Parathyroid adenoma (tissue), 2 donors: Measurements from ENCODE around the gene SLC1A3.

Experiments
- H2AFZ ChIP-seq: fragments of 300-600 bp; sonication (generic); one replicate; pipeline ENCODE4 v1.7.0; 2017; ENCODE audit warnings: antibody characterized with exemption, mild to moderate bottlenecking
- H3K27ac ChIP-seq: fragments of 300-600 bp; sonication (generic); one replicate; pipeline ENCODE4 v1.7.0; 2017
- H3K27me3 ChIP-seq: fragments of 300-600 bp; sonication (generic); one replicate; pipeline ENCODE4 v1.7.0; 2017; ENCODE audit warnings: low read length; ENCODE audit not compliant: control insufficient read depth, insufficient read depth
- H3K36me3 ChIP-seq: fragments of 300-600 bp; sonication (generic); one replicate; pipeline ENCODE4 v1.7.0; 2017; ENCODE audit warnings: low read length; ENCODE audit not compliant: control insufficient read depth, insufficient read depth
- H3K4me1 ChIP-seq: fragments of 300-600 bp; sonication (generic); one replicate; pipeline ENCODE4 v1.7.0; 2017; ENCODE audit warnings: control low read depth
- H3K4me2 ChIP-seq: fragments of 300-600 bp; sonication (generic); one replicate; pipeline ENCODE4 v1.7.0; 2017; ENCODE audit warnings: low read length
- H3K4me3 ChIP-seq: fragments of 300-600 bp; sonication (generic); one replicate; pipeline ENCODE4 v1.7.0; 2017; ENCODE audit warnings: low read depth, low read length
- H3K79me2 ChIP-seq: fragments of 300-600 bp; sonication (generic); one replicate; pipeline ENCODE4 v1.7.0; 2017; ENCODE audit warnings: control low read depth
- H3K9ac ChIP-seq: fragments of 300-600 bp; sonication (generic); one replicate; pipeline ENCODE4 v1.7.0; 2017; ENCODE audit warnings: mild to moderate bottlenecking
- H3K9me3 ChIP-seq: fragments of 300-600 bp; sonication (generic); one replicate; pipeline ENCODE4 v1.7.0; 2017; ENCODE audit warnings: low read length; ENCODE audit not compliant: control insufficient read depth
- TF ChIP-seq, protein P1 (sequence below): fragments of 300-600 bp; sonication (generic); IDR thresholded peaks from one replicate; pipeline ENCODE4 v1.7.0; 2017; ENCODE audit warnings: antibody characterized with exemption, mild to moderate bottlenecking
- donor health status: primary hyperparathyroidism.

The SLC1A3 gene

DNA sequence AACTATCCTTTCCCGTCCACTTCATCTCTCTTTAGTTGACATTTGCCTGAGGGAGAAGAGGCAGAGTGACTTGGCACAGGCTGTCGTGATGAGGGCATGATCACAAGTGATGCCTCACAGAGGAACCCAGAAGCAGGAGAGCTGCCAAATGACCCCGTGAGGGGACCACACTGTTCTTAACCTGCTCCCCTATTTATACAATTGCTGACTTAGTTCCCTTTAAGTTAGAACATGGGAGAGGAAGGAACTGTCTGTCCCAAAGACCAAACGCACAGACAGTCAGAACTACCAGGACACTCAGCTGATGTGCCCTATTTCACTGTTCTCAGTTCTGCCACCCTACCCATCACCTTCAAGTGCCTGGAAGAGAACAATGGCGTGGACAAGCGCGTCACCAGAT, 73.7 kb downstream of the SLC1A3 start:
- H3K79me2 ChIP-seq = no peaks in the 10 kb centered on the region
- H3K4me1 ChIP-seq = no peaks in the 10 kb centered on the region
- no peaks in the 10 kb centered on the region for H3K9me3 ChIP-seq
- no peak overlapping the region for H3K4me3 ChIP-seq
- no peaks in the 10 kb centered on the region for H3K36me3 ChIP-seq
- H3K4me2 ChIP-seq = no peak overlapping the region
- no peak overlapping the region for H3K27ac ChIP-seq
- no peak overlapping the region for H3K9ac ChIP-seq
- H2AFZ ChIP-seq = no peak overlapping the region
- TF ChIP-seq, protein P1, sequence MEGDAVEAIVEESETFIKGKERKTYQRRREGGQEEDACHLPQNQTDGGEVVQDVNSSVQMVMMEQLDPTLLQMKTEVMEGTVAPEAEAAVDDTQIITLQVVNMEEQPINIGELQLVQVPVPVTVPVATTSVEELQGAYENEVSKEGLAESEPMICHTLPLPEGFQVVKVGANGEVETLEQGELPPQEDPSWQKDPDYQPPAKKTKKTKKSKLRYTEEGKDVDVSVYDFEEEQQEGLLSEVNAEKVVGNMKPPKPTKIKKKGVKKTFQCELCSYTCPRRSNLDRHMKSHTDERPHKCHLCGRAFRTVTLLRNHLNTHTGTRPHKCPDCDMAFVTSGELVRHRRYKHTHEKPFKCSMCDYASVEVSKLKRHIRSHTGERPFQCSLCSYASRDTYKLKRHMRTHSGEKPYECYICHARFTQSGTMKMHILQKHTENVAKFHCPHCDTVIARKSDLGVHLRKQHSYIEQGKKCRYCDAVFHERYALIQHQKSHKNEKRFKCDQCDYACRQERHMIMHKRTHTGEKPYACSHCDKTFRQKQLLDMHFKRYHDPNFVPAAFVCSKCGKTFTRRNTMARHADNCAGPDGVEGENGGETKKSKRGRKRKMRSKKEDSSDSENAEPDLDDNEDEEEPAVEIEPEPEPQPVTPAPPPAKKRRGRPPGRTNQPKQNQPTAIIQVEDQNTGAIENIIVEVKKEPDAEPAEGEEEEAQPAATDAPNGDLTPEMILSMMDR = no peak
- no peaks in the 10 kb centered on the region for H3K27me3 ChIP-seq

DNA sequence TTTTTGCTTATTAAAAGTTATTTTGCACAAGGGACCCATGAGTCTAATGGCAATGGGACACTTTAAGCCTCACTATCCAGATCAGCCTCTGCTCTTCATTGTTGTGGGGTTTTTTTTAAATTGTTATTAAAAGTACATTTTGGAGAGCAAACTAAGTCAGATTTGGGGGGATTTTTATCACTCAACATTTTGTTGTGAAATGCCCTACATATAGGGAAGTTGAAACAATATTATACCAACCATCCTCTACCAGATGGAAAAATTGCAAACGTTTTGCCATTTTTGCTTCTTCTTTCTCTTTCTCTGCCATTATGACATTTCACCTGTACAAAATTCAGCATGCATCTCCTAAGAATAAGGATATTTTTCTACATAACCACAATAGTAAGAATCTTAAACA, 75.3 kb downstream of the SLC1A3 start:
- Histone ChIP-seq H3K4me3 (no peak overlapping the region), H3K79me2 (no peaks in the 10 kb centered on the region), H3K36me3 (no peaks in the 10 kb centered on the region), H3K27ac (no peak overlapping the region), H3K27me3 (no peaks in the 10 kb centered on the region), H3K4me1 (no peaks in the 10 kb centered on the region), H2AFZ (no peak overlapping the region), H3K9me3 (no peaks in the 10 kb centered on the region), H3K9ac (no peak overlapping the region), H3K4me2 (no peak overlapping the region)
- TF ChIP-seq, protein P1 = no peak

GRCh38 chr5:36682499-36682898, 76.1 kb downstream of the SLC1A3 start:
- Histone ChIP-seq H3K36me3 (no peaks in the 10 kb centered on the region), H3K9me3 (no peaks in the 10 kb centered on the region), H2AFZ (no peak overlapping the region), H3K4me1 (no peaks in the 10 kb centered on the region), H3K27ac (no peak overlapping the region), H3K4me3 (no peak overlapping the region), H3K79me2 (no peaks in the 10 kb centered on the region), H3K4me2 (no peak overlapping the region), H3K9ac (no peak overlapping the region), H3K27me3 (no peaks in the 10 kb centered on the region)
- TF ChIP-seq, protein P1 = no peak

DNA sequence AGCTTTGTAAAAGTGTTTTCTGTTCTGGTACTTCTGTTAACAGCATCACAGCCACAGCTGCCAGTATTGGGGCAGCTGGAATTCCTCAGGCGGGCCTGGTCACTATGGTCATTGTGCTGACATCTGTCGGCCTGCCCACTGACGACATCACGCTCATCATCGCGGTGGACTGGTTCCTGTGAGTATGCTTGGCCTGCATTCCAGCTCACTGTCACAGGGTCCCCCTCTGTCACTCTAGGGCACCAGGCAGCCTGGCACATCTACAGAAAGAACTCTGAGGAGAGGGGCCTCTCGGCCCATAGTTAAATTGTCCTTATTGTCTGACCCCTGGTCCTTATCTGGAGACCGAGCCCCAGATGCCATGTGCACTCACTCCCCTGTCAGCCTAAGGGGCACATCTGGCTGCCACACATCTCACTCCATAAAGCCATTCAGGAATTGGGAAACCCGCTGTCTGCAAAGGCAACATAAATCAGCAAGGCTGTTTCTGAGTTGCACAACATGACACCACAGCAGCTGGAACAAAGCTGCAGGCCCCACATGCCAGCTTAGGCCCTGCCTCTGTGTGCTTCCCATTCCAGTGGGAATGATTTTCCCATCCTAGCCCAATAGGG, 77.5 kb downstream of the SLC1A3 start:
- no peak overlapping the region for H3K9ac ChIP-seq
- H3K36me3 ChIP-seq = no peaks in the 10 kb centered on the region
- H3K27me3 ChIP-seq = no peaks in the 10 kb centered on the region
- H3K4me3 ChIP-seq = no peak overlapping the region
- TF ChIP-seq, protein P1 = no peak
- no peak overlapping the region for H2AFZ ChIP-seq
- no peaks in the 10 kb centered on the region for H3K9me3 ChIP-seq
- H3K79me2 ChIP-seq = no peaks in the 10 kb centered on the region
- no peak overlapping the region for H3K4me2 ChIP-seq
- H3K4me1 ChIP-seq = no peaks in the 10 kb centered on the region
- no peak overlapping the region for H3K27ac ChIP-seq

GRCh38 chr5:36685631-36686288, 79.4 kb downstream of the SLC1A3 start:
- Histone ChIP-seq H3K27ac (no peak overlapping the region), H3K4me2 (no peak overlapping the region), H3K4me1 (no peaks in the 10 kb centered on the region), H3K79me2 (no peaks in the 10 kb centered on the region), H3K4me3 (no peak overlapping the region), H3K36me3 (no peaks in the 10 kb centered on the region), H3K27me3 (no peaks in the 10 kb centered on the region), H3K9me3 (no peaks in the 10 kb centered on the region), H3K9ac (no peak overlapping the region), H2AFZ (no peak overlapping the region)
- TF ChIP-seq, protein P1 = no peak
